Measurements from ENCODE around the gene CCDC12. TPM values are rescaled to one million over a fixed set of nuclear protein-coding genes. Genes with fewer than 3 reads are reported as not detected.

The CCDC12 gene
- total and polyA plus RNA-seq, 9 of the 15 experiments (the other 6 are each of a cell fraction or from before 2014, with no cell fraction given): 8.9 to 201 (median 86.9) TPM

DNA sequence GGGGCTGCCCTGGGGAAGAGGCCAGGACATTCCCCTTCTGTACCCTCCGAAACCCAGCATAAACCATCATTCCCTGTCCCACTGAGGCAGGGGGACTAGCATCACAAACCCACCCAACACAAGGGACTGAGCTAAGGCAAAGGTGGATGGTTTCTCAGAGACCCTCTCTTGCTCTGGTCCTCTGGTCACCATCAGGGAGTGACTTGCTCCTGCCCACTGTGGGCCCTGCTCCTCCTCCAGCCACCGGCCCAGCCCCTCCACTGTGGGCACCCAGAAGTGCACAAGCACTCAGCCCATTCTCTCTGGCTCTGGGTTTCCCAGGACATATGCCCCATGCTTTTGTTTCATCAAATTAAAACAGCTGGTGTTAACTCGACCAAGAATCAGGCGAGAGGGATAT is 54.1 kb downstream of the CCDC12 start (continued):
- no peak for TF ChIP-seq STAG1 (CRISPR knock-in tag; IDR thresholded peaks at IDR 0.05; ENCODE audit: borderline replicate concordance)
- no peak for TF ChIP-seq CHD2 (IDR thresholded peaks at IDR 0.05; ENCODE audit: low read depth, low read length)
- TF ChIP-seq, protein P1, sequence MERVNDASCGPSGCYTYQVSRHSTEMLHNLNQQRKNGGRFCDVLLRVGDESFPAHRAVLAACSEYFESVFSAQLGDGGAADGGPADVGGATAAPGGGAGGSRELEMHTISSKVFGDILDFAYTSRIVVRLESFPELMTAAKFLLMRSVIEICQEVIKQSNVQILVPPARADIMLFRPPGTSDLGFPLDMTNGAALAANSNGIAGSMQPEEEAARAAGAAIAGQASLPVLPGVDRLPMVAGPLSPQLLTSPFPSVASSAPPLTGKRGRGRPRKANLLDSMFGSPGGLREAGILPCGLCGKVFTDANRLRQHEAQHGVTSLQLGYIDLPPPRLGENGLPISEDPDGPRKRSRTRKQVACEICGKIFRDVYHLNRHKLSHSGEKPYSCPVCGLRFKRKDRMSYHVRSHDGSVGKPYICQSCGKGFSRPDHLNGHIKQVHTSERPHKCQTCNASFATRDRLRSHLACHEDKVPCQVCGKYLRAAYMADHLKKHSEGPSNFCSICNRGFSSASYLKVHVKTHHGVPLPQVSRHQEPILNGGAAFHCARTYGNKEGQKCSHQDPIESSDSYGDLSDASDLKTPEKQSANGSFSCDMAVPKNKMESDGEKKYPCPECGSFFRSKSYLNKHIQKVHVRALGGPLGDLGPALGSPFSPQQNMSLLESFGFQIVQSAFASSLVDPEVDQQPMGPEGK (CRISPR knock-in tag; IDR thresholded peaks at IDR 0.05; ENCODE audit: borderline replicate concordance): no peak
- TF ChIP-seq RFX7 (CRISPR knock-in tag; IDR thresholded peaks at IDR 0.05): no peak
- TF ChIP-seq RNF2 (IDR thresholded peaks at IDR 0.05): no peak
- TF ChIP-seq NEUROD1 (IDR thresholded peaks at IDR 0.05; ENCODE audit: borderline replicate concordance, low read depth, low read length, partially characterized antibody): no peak

DNA sequence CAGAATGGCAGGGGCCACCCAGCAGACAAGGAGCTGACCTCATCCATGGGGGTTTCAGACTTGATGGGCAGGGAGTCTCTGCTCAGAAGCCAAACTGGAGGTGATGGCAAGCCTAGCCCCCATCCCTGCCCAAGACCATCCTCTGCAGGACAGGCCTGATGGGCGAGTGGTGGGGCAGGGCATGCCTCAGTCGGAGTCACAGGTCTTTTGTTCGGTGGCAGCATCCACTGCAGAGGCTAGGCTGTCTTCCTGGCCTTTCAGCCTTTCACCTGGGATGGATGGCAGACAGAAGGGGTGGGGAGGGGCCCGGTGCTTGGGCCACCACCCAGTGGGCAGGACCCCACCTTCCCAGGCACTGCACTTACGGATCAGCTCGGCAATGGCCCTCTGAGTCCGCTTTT is 54.7 kb downstream of the CCDC12 start:
- no peaks in the 10 kb centered on the region for H3K9me3 ChIP-seq (replicated peaks; ENCODE audit: control insufficient read depth, insufficient read depth, low read depth, low read length)
- no peak for ATAC-seq
- peaks cover 98% of the 10 kb centered on the region for H3K36me3 ChIP-seq (ENCODE audit: control insufficient read depth, insufficient read depth, low read length)
- 97% methylated on average over 7 of the region's 7 CpGs for WGBS (ENCODE audit: insufficient coverage, low coverage, missing lambda C conversion rate)
- in situ Hi-C loops (cut with MboI) (no loop called here), intact Hi-C loops (cut with micrococcal nuclease) (no loop called here)
- TSS peak; percentile 62 for BruUV-seq (replicated peaks)
- POLR2A ChIA-PET: interaction anchor here (1.1 kb wide), 1 partner anchor 54 kb away, joined by 5 read pairs; the partner anchor contains the start of gene CCDC12
- no peaks in the 10 kb centered on the region for H3K4me1 ChIP-seq (replicated peaks in 1 of 2; ENCODE audit: control insufficient read depth in 2 of 2, insufficient read depth in 2 of 2, low read length in 2 of 2)
- CTCF ChIA-PET (ENCODE audit: low intra/inter-chr PET ratio): no interaction called here
- no peaks in the 10 kb centered on the region; the same call in 1 of the 2 replicates for H4K20me1 ChIP-seq (replicated peaks; ENCODE audit: control insufficient read depth, insufficient read depth, low read length)
- H3K79me2 ChIP-seq (ENCODE audit: control insufficient read depth, insufficient read depth, low read length): 0 out of 3 replicates have a peak, but pooled peaks cover 2% of the 10 kb centered on the region
- no peak overlapping the region for H3K4me2 ChIP-seq (ENCODE audit: insufficient read depth, low read length)
- H3K27ac ChIP-seq (ENCODE audit: extremely low read depth, low read depth, low read length): no peak overlapping the region
- H3K9me1 ChIP-seq (ENCODE audit: control insufficient read depth, insufficient read depth, low read length): no peaks in the 10 kb centered on the region
- no peak overlapping the region for H3K4me3 ChIP-seq
- no peak for DNase-seq (ENCODE audit: extremely low read depth in 1 of 4, low spot score in 3 of 4)
- no peaks in the 10 kb centered on the region for H3K27me3 ChIP-seq (ENCODE audit: control insufficient read depth in 2 of 2, insufficient read depth in 2 of 2, low read length in 2 of 2)
- no peak overlapping the region for H3K9ac ChIP-seq (ENCODE audit: insufficient read depth in 1 of 2, low read depth in 2 of 2, low read length in 2 of 2)
- no peak overlapping the region for H2AFZ ChIP-seq (ENCODE audit: low read depth, low read length)
- no peak for FAIRE-seq
- TF ChIP-seq, protein P2, sequence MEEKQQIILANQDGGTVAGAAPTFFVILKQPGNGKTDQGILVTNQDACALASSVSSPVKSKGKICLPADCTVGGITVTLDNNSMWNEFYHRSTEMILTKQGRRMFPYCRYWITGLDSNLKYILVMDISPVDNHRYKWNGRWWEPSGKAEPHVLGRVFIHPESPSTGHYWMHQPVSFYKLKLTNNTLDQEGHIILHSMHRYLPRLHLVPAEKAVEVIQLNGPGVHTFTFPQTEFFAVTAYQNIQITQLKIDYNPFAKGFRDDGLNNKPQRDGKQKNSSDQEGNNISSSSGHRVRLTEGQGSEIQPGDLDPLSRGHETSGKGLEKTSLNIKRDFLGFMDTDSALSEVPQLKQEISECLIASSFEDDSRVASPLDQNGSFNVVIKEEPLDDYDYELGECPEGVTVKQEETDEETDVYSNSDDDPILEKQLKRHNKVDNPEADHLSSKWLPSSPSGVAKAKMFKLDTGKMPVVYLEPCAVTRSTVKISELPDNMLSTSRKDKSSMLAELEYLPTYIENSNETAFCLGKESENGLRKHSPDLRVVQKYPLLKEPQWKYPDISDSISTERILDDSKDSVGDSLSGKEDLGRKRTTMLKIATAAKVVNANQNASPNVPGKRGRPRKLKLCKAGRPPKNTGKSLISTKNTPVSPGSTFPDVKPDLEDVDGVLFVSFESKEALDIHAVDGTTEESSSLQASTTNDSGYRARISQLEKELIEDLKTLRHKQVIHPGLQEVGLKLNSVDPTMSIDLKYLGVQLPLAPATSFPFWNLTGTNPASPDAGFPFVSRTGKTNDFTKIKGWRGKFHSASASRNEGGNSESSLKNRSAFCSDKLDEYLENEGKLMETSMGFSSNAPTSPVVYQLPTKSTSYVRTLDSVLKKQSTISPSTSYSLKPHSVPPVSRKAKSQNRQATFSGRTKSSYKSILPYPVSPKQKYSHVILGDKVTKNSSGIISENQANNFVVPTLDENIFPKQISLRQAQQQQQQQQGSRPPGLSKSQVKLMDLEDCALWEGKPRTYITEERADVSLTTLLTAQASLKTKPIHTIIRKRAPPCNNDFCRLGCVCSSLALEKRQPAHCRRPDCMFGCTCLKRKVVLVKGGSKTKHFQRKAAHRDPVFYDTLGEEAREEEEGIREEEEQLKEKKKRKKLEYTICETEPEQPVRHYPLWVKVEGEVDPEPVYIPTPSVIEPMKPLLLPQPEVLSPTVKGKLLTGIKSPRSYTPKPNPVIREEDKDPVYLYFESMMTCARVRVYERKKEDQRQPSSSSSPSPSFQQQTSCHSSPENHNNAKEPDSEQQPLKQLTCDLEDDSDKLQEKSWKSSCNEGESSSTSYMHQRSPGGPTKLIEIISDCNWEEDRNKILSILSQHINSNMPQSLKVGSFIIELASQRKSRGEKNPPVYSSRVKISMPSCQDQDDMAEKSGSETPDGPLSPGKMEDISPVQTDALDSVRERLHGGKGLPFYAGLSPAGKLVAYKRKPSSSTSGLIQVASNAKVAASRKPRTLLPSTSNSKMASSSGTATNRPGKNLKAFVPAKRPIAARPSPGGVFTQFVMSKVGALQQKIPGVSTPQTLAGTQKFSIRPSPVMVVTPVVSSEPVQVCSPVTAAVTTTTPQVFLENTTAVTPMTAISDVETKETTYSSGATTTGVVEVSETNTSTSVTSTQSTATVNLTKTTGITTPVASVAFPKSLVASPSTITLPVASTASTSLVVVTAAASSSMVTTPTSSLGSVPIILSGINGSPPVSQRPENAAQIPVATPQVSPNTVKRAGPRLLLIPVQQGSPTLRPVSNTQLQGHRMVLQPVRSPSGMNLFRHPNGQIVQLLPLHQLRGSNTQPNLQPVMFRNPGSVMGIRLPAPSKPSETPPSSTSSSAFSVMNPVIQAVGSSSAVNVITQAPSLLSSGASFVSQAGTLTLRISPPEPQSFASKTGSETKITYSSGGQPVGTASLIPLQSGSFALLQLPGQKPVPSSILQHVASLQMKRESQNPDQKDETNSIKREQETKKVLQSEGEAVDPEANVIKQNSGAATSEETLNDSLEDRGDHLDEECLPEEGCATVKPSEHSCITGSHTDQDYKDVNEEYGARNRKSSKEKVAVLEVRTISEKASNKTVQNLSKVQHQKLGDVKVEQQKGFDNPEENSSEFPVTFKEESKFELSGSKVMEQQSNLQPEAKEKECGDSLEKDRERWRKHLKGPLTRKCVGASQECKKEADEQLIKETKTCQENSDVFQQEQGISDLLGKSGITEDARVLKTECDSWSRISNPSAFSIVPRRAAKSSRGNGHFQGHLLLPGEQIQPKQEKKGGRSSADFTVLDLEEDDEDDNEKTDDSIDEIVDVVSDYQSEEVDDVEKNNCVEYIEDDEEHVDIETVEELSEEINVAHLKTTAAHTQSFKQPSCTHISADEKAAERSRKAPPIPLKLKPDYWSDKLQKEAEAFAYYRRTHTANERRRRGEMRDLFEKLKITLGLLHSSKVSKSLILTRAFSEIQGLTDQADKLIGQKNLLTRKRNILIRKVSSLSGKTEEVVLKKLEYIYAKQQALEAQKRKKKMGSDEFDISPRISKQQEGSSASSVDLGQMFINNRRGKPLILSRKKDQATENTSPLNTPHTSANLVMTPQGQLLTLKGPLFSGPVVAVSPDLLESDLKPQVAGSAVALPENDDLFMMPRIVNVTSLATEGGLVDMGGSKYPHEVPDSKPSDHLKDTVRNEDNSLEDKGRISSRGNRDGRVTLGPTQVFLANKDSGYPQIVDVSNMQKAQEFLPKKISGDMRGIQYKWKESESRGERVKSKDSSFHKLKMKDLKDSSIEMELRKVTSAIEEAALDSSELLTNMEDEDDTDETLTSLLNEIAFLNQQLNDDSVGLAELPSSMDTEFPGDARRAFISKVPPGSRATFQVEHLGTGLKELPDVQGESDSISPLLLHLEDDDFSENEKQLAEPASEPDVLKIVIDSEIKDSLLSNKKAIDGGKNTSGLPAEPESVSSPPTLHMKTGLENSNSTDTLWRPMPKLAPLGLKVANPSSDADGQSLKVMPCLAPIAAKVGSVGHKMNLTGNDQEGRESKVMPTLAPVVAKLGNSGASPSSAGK (IDR thresholded peaks at IDR 0.05): no peak
- no peak for TF ChIP-seq HDAC1 (IDR thresholded peaks at IDR 0.05)
- TF ChIP-seq CBX1 (IDR thresholded peaks at IDR 0.05; ENCODE audit: low read depth): no peak
